Ecto neural progenitor cell (in vitro differentiated cells): ENCODE measurements around the gene PDE6C.

Experiments
- DNase-seq: peaks from one replicate; pipeline ENCODE4 v3.0.0-alpha.2; 2018; ENCODE audit warnings: low spot score

Gene PDE6C

GRCh38 chr10:93702210-93703001, 90.1 kb downstream of the PDE6C start, which contains the start of gene FRA10AC1:
Gene FRA10AC1 (minus strand): TSS chr10:93702592. CDS start chr10:93700106, 2,486 bp downstream.
- peak; percentile 99 for DNase-seq

GRCh38 chr10:93703066-93703465, 90.7 kb downstream of the PDE6C start:
- no peak for DNase-seq

GRCh38 chr10:93703841-93704240, 91.5 kb downstream of the PDE6C start:
- DNase-seq = no peak

- DNase-seq = no peak
Observed at GRCh38 chr10:93704451-93704850, 92.1 kb downstream of the PDE6C start.

GRCh38 chr10:93707623-93708022, 95.3 kb downstream of the PDE6C start:
- DNase-seq = no peak

- no peak for DNase-seq
Observed at GRCh38 chr10:93710333-93710909, 98.1 kb downstream of the PDE6C start.

GRCh38 chr10:93711891-93712290, 99.6 kb downstream of the PDE6C start:
- no peak for DNase-seq

GRCh38 chr10:93712593-93712992, 100.3 kb downstream of the PDE6C start:
- no peak for DNase-seq

- no peak for DNase-seq
Observed at GRCh38 chr10:93715345-93715744, 103.0 kb downstream of the PDE6C start.
